Measurements from ENCODE around the gene TEX44.
"Not testable (repeated sequence)": the region's sequence is repeated elsewhere in the genome, so short reads cannot be mapped to it uniquely, and the experiment has no call there.

TEX44 gene

DNA sequence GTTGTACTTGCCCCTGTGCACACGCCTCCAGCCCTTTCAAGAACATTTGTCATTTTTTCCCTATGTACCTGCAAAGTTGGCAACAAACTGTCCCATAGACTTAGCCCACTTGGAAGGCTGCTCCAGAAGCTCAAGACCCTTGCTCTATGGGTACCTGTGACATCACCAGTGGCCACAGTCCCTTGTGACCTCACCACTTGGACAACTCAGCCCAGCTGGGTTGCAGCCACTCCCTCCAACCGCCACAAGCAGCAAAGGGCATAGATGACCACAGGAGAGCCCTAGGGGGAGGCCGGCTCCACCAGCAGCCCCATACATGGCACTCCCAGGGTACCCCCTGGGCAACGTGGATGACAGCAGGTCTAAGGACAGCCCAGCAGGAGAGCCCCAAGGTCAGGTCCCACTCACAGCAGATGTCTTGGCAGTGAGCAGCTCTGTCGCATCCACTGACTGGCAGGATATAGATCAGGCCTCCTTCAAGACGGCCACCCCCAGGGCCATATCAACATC is at the start of gene TEX44:
TSS of gene TEX44 (plus strand) at position 229 of the 510 bp plus-strand sequence. CDS start at position 317, 88 bp downstream.
- no peak for DNase-seq (ENCODE audit: low spot score)

DNA sequence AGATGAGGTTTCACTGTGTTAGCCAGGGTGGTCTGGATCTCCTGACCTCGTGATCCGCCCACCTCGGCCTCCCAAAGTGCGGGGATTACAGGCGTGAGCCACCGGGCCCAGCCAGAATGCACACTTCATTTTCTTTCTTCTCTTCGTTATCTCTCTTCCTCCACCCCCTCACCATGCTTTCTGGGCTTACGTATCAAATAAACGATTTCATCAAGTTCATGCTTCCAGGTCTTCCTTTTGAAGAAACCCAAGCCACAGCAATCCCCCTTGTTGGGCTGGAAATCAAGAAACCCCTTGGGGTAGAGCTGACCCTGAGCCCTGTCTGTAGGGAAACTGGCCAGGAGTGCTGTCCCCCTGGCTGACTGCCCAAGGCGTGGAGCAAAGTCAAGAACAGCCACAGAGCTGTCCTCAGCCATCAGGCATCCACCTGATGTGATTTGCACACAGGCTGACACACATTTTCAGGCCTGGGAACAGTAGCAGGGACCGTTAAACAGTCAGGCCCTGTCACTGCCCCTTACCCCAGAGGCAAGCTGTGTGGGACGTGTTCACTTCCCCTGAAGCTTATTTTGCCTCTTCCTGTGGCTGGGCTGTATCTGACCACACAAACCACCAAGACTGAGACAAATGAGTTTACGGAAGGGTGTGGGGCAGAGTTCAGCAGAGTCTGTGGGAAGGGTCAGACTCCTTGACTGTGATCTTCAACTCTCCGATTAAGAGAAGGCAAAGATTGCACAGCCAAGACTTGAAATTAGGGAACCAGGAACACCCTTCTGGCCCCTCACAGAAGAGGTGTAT is 47.4 kb upstream of the TEX44 start:
- DNase-seq (ENCODE audit: low spot score) = peak; percentile 67

DNA sequence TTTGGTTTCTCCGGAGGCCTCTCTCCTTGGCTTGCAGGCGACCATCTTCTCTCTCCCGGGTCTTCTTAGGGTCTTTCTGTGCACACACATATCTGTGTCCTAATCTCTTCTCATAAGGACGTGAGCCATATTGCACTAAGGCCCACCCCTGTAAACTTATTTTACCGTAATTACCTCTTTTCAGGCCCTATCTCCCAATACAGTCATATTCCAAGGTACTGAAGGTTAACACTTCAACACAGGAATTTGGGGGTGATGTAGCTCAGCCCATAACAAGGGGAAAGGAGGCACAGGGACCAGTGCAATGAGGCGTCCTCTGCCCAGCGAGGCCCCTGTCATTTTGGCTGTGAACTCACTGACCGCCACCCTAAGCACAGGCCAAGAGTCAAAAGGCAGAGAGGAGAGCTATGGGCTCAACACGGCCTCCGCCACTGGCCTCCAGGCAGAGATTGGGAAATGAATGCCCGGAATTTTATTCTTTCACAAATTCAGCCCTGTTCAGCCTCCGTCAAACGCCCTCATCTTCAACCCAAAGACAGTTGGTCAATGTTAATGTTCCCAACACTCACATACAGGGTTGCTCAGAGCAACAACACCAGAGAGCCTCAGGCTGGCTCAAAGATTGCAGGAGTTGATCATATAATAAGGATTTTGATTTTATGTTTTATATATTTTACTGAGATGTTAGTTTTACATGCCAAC is 46.5 kb upstream of the TEX44 start:
- DNase-seq (ENCODE audit: low spot score) = no peak

DNA sequence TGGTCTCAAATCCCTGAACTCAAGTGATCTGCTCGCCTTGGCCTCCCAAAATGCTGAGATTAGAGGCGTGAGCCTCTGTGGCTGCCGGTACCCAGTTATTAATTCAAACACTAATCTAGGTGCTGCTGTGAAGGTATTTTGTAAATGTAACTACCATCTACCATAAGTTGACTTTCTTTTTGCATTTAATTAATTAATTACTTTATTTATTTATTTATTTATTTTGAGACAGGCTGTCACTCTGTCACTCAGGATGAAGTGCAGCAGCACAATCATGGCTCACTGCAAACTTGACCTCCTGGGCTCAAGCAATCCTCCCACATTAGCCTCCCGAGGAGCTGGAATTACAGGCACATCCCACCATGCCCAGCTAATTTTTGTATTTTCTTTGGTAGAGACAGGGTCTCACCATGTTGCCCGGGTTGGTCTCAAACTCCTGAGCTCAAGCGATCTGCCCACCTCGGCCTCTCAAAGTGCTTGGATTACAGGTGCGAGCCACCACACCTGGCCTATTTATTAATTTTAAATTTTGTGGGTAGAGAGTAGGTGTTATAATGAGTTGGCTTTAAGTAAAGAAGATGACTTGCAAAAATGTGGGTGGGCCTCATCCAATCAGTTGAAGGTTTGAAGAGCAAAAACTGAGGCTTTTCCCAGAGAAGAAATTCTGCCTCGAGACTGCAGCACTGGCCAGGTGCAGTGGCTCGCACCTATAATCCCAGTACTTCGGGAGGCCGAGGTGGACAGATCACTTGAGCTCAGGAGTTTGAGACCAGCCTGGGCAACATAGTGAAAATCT is 45.2 kb upstream of the TEX44 start:
- DNase-seq (ENCODE audit: low spot score) = no peak

DNA sequence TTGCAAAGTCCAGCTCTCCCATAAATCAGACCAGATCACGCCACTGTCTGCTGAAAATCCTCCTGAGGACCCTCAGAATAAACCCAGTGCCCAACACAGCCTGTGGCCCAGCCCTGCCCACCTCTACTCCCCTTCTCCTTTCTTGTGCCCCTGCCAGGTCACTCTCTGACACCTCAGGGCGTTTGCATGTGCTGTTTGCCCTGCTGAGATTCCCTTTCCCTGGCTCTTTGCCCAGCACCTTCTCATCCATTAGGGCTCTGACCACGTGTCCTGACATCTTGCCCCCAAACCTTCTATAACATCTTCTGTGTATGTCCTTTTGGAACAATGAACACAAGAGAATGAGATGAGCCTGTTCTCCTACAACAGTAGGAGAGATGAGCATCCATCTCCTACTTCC is 43.9 kb upstream of the TEX44 start:
- no peak for DNase-seq (ENCODE audit: low spot score)

DNA sequence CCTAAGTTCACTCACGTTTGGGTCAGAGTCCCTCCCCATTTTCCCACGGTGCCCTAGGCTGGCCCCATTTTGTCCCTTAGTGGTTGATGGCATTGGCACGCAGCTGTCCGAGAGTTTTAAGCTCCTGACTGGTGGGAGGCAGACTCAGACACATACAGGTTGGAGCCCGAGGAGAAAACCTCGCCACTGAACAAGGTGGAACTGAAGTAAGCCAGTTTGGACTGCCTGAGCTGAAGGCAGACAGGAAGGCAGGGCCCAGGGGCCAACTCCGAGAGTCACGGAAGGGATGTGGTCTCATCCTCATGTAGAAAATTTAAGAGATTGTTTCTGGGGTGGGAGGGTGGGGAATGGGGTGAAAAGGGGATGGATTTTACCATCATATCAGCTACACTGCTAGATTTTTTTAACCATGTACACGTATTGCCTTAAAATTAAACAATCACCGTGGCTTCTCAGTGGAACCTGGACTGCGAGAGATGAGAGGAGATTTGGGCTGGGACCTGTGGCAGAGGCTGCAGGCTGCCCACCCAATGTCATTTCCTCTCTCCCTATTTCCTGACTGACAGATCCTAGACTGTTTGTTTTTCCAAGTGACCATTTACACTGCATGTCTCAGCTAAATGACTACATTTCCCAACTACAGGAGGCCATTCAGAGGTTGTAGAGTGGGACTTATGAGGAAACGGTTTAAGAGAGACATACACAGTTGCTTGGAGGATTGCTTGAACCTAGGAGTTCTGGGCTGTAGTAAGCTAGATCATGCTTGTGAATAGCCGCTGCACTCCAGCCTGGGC is 43.0 kb upstream of the TEX44 start:
- no peak for DNase-seq (ENCODE audit: low spot score)

DNA sequence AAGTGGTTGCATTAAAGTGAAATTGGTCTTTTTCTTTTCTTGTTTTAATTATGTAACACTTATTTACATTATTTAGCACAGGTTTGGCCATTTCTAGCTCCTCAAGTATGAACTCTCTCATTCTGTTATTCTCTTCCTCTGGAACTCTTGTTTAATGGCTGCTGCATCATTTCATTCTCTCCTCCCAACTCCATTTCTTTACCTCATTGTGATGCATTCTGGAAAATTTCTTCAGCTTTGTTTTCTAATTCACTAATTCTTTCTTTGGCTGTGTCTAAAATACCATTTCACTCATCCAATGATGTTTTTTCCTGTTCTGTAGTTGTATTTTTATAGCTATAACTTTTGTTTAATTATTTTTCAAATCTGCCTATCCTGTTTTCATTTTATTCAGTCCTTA is 39.9 kb upstream of the TEX44 start:
- no peak for DNase-seq (ENCODE audit: low spot score)

DNA sequence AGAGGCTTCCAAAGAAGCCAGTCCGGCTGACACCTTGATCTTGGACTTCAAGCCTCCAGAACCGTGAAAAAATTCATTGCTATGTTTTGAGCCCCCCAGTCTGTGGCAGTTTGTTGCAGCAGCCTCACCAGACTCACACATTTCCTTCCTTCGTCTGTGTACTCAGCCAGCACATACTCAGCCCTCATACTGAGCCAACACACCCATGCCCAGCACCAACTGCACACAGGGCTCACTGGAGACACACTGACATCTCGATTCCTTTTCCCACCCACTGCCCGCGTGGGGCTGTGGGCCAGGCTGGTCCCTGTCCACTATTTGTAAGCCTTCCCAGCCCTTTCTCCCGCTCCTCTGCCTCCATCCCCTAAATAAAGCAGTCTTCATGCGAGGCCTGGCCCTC is 38.3 kb upstream of the TEX44 start:
- no peak for DNase-seq (ENCODE audit: low spot score)

DNA sequence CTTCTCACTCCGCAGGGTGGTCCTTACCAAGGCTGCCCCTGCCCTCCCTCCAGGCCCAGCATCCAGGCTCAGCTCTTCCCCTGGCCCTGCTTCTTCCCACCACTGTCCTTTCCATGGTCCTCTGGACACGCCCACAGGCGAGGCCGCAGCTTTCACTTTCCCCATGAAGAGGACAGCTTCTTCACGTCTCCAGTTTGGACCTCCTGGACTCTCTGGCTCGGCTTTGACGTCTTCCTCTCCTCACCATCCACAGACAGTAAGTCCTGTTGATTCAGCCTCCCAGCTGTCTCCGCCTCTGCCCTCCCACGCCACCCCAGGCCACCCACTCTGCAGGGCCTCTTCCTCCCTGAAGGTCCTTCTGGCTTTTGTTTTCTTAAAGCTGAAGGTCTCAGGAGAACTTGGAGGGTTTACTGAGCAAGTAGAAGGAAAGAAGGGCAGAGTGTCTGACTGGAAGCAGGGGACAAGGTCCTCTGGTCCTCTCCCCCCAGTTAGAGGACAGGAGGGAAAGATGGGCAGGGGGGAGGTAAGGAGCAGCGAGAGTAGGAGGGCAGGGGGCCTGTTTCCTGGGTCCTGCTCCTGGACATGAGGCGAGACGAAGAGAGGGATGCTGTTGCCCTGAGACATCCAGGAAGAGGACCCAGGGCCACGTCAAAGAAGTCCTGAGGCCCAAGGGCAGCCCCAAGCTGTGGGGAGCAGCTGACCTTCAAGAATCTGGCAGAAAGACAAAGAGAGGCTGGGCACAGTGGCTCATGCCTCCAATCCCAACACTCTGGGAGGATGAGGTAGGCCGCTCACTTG is 37.7 kb upstream of the TEX44 start:
- DNase-seq (ENCODE audit: low spot score) = peak; percentile 12

DNA sequence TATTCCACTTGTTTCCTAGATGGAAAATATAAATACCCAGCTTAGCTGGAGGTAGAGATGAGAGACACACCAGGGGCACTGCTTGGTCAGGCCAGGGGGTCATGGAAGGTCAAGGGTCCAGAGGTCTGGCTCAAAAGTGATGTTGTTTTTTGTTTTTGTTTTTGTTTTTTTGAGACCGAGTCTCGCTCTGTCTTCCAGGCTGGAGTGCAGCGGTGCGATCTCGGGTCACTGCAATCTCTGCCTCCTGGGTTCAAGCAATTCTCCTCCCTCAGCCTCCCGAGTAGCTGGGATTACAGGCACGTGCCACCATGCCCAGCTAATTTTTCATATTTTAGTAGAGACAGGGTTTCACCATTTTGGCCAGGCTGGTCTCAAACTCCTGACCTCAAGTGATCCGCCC is 36.2 kb upstream of the TEX44 start:
- not testable (repeated sequence) for DNase-seq (ENCODE audit: low spot score)

DNA sequence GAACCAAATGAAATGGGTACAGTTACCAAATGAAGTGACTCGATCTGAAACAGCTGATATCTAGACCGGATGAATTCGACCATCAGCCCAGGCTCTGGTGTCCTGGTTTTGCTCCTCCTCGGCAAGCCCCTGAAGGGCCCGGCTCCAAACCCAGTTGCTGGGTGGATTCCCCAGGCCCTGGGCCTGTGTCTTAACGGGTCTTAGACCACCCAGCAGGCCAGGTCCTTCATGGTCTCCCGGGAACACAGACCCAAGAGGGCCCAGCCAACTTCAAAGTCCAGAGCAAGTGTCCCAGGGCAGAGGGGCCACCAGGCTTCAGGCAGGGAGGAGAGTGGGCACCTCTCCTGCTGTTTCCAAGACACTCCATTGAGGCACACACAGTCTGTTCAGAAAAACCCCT is 35.7 kb upstream of the TEX44 start:
- no peak for DNase-seq (ENCODE audit: low spot score)

DNA sequence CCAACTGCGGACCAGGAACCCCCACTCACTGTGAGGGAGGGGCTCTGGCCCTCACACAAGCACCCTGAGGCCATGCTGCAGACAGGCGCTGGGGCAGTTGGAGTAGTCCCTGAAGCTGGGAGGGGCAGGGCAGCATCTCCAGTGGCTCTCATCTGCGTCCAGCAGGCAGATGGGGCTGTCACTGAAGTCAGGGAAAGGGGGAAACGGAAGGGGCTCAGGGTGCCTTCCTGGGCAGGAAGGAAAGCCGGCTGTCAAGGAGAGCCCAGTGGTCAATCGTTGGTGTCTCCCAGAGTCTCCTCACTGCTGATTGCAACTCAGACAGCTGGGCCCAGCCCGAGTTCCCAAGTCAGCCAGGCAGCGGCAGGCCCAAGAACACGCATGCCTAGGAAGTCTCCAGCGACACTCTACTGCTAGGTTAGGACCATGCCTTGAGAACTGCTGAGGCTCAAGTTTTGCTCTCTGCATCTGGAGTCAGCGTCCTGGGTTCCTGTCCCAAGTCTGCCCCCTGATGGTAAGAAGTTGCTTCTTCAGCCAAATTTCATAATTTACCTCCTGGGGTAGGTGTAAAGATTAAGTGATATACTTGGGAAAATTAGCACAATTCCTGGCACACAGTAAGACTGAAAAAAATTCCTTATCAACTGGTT is 35.0 kb upstream of the TEX44 start:
- DNase-seq (ENCODE audit: low spot score) = peak; percentile 82

DNA sequence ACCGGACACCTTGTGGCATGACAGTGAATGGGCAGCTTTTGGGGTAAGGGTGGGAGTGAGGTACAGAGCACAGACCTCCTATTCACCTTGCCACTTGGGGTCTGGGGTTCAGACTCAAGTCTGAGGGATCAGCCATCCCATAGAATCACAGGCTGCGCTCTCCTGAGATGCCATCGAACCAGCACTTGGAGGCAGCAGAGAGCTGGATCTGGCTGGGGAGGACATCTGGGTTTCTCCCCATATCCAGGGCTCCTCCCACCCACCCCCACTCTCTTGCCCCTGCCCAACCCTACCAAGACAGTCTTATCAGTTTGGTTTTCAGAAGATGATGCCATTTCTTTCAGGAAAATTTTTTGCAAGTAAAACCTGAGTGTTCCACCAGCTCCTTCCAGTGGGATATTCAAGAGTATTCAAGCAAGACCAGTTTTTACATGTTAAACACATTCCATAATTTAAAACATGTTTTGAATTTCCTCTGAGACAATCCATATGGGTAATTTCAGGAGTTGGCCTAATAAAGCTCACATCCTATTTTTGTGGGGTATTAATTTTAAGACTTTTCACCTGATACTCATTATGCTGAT is 29.2 kb upstream of the TEX44 start:
- peak; percentile 4 for DNase-seq (ENCODE audit: low spot score)

DNA sequence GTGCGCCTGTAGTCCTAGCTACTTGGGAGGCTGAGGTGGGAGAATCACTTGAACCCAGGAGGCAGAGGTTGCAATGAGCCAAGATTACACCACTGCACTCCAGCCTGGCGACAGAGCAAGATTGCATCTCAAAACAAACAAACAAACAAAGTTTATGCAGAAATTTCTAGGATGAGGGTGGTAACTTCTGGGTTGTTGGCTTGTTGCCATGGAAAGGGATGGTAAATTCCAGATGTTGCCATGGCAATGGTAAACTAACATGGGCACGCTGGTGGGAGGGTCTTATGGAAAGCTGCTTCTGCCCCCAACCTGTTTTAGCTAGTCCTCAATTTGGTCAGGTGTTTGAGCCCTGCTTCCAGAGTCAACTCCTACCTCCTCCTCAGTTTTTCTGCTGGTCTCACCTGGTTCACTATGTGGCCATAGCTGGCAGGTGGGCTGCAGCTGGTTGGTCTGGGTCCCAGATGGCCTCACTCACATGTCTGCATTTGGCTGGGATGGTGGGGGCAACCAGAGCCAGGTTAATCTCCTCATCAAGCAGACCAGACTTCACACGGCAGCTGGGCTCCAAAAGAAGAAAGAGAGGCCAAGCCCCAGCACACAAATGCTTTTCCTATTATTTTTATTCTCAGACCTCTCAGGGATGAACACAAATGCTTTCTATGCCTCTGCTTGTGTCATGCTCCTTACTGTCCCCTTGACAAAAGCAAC is 26.6 kb upstream of the TEX44 start:
- DNase-seq (ENCODE audit: low spot score) = no peak

DNA sequence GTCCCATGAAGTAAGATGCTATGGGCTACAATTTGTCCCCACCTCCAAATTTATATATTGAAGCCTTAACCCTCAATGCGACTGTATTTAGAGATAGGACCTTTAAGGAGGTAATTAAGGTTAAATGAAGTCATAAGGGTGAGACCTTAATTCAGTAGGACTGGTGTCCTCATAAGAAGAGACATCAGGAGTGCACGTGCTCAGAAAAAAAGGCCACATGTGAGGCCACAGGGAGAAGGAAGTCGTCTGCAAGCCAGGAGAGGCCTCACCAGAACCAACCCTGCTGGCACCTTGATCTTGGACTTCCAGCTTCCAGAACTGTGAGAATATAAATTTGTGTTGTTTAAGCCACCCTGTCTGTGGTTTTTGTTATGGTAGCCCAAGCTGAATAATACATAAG is 25.5 kb upstream of the TEX44 start:
- DNase-seq (ENCODE audit: low spot score) = no peak

DNA sequence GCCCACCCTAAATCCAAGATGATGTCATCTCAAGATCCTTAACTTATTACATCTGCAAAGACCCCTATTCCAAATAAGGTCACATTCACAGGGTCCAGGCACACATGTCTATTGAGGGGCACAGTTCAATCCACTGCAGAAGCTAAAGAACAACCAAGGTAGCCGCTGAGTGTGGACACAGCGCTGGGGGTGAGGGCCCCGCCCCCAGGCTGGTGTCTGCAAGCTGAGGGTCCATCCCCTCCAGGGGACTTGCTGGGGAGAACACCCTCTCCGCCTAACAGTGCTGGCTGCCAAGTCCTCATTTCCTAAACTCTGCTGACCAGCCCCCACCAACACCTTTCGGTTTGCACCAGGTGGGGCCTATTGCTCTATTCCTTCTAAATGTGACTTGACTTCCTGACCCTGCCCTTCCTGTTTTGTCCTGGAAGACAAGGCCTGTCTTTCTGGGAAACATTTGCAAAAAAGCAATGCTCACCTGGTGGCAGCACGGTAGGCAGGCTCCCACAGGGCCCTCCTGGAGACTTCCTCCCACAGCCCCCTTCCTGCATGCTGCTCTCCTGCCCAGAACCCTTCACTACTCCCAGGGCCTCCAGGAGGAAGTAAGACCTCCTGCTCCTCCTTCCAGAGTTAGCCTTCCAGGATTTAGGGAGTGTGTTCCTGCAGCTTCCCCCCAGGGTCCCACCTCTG is 24.4 kb upstream of the TEX44 start:
- DNase-seq (ENCODE audit: low spot score) = no peak

DNA sequence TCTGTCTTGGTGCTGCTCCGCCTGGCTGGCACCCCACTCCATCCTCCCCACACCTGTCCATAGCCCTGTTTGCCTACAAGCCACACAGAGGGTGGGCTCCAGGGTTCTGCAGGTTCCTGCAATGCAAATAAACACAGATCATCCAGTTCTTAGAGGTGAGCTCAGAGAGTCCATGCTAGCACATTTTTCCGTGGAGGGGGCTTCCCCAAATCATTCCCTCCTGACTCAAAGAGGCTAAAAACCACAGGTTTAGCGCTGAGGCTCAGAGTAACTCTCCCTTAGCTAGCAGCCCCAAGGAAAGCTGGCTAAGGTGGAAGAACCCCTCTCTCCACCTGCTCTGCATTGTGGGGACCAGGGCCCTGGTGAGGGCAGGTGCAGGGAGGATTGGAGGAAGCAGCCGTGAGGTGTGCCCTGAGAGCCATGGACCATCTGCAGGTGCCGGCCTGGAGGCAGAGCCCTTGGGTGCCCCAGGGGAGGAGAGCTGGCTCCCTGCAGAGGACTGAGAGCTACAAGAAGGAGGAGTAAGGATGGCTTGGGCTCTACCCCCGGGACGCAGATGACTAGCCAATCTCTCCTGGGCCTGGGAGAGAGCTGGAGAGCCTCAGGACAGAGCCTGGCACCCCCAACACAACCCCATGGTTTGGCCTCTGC is 23.8 kb upstream of the TEX44 start:
- no peak for DNase-seq (ENCODE audit: low spot score)

DNA sequence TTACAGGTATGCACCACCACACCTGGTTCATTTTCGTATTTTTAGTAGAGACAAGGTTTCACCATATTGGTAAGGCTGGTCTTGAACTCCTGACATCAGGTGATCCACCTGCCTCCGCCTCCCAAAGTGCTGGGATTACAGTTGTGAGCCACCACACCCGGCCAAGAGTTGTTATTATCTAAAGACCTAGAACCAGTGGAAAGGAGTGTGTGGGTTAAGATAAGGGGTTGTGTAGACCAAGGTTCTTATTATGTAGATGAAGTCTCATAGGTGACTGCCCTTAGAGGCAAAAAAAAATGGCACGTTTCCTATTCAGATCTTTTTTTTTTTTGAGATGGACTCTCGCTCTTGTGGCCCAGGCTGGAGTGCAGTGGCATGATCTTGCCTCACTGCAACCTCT is 21.7 kb upstream of the TEX44 start:
- DNase-seq (ENCODE audit: low spot score) = not testable (repeated sequence)
